ENCODE results near the gene TBC1D3I.

GRCh38 chr17:36212272-36212605 lies 52.1 kb downstream of the TBC1D3I start:
- TF ChIP-seq TAF1 (IDR thresholded peaks at IDR 0.05; ENCODE audit: low read depth): no peak
- TF ChIP-seq RAD21 (IDR thresholded peaks at IDR 0.05; ENCODE audit: low read depth): no peak
- TF ChIP-seq EP300 (IDR thresholded peaks at IDR 0.05; ENCODE audit: borderline replicate concordance): no peak
- TF ChIP-seq REST (IDR thresholded peaks at IDR 0.05; ENCODE audit: low read depth): no peak
